Stomach (tissue), 9 donors: Measurements from ENCODE around the gene FLYWCH1. TPM values are rescaled to one million over a fixed set of nuclear protein-coding genes. Genes with fewer than 3 reads are reported as not detected.
"Not testable (repeated sequence)": the region's sequence is repeated elsewhere in the genome, so short reads cannot be mapped to it uniquely, and the experiment has no call there.

Experiments used
- DNase-seq, 2 donors: peaks; one replicate each; pipeline versions ENCODE4 v3.0.0 to v3.0.0-alpha.2; 2013 to 2019
- H3K27ac ChIP-seq, 5 donors: fragments of 200-600 bp in 4 of 5; sonication (generic) in 4 of 5; one replicate each; pipeline ENCODE4 v1.5.1; 2013 to 2019; ENCODE audit warnings: mild to moderate bottlenecking in 1 of 5, moderate library complexity in 1 of 5
- H3K27me3 ChIP-seq, 3 donors: fragments of 200-600 bp; sonication (generic); one replicate each; pipeline ENCODE4 v1.5.1; 2017 to 2019; ENCODE audit warnings: mixed run types in 1 of 3
- H3K36me3 ChIP-seq, 4 donors: fragments of 200-600 bp; sonication (generic); 1 replicate in 3 of 4; 2 replicates in 1 of 4; pipeline ENCODE4 v1.5.1; 2016 to 2019
- H3K4me1 ChIP-seq, 4 donors: fragments of 200-600 bp; sonication (generic); one replicate each; pipeline ENCODE4 v1.5.1; 2016 to 2019
- H3K4me3 ChIP-seq, 4 donors: fragments of 200-600 bp; sonication (generic) in 3 of 4; one replicate each; pipeline ENCODE4 v1.5.1; 2016 to 2019; ENCODE audit warnings: mild to moderate bottlenecking in 1 of 4
- H3K9me3 ChIP-seq, 4 donors: fragments of 200-600 bp; sonication (generic); one replicate each; pipeline ENCODE4 v1.5.1; 2016 to 2019
- EP300 ChIP-seq: sonication (generic); formaldehyde crosslinking; IDR thresholded peaks from one replicate; pipeline ENCODE4 v1.6.1; 2017; ENCODE audit warnings: antibody characterized with exemption
- POLR2A ChIP-seq, 4 donors: fragments of 450-650 bp; IDR thresholded peaks; one replicate each; pipeline ENCODE4 v1.6.1; 2016; ENCODE audit warnings: antibody characterized with exemption in 4 of 4, control low read depth in 2 of 4, mild to moderate bottlenecking in 1 of 4, moderate library complexity in 1 of 4
- POLR2AphosphoS5 ChIP-seq, 3 donors: sonication (generic); formaldehyde crosslinking; IDR thresholded peaks; one replicate each; pipeline ENCODE4 v1.6.1; 2016; ENCODE audit warnings: antibody characterized with exemption in 3 of 3
- WGBS, 5 donors: extraction: QIAGEN DNeasy Blood & Tissue Kit in 3 of 5; methylation state at CpG; one replicate each; pipeline versions ENCODE4 v1.1.5 to v1.1.7; 2013 to 2018; 5-methylcytosine and 5-hydroxymethylcytosine counted together
- intact Hi-C: fragments of 100-400 bp; cut with DNase I; formaldehyde crosslinking; loops from one replicate; pipeline ENCODE4 v1.15.1; 2023; ENCODE audit warnings: low total_unique reads
- polyA plus RNA-seq, 3 donors: library from polyadenylated mRNA; stranded (reverse); fragments of 200-250 nt; gene quantifications; one replicate each; pipeline ENCODE4 v1.2.3, GENCODE V29; 2013
- total RNA-seq, 5 donors: library from RNA; depleted of rRNA; stranded (reverse); fragments of >200 nt; gene quantifications; one replicate each; pipeline versions ENCODE4 v1.1.0 to v1.2.3, GENCODE V29; 2014 to 2016
- TF ChIP-seq, protein P1 (sequence below), 7 experiments: fragments of 450-650 bp in 4 of 7; fragments of 200-600 bp in 3 of 7; sonication (generic) in 3 of 7; IDR thresholded peaks; one replicate each; pipeline ENCODE4 v1.5.1; 2016 to 2019; ENCODE audit warnings: antibody characterized with exemption in 7 of 7, control low read depth in 2 of 7, mild to moderate bottlenecking in 1 of 7
- donor health status: healthy with polysubstance abuse.
- donor health status: Bipolar disorder and iron deficiency.
- donor health status: healthy.

Gene FLYWCH1
- total and polyA plus RNA-seq, 8 donors, result 8.1 to 121 (median 17.6) TPM

- intact Hi-C loops, result no loop called here
- Histone ChIP-seq H3K27ac (no peak overlapping the region), H3K27me3 (no peaks in the 10 kb centered on the region), H3K4me3 (no peak overlapping the region), H3K9me3 (no peaks in the 10 kb centered on the region), H3K36me3 (peaks cover 57 to 99% (median 96%) of the 10 kb centered on the region in 4 donors), H3K4me1 (no peaks in the 10 kb centered on the region)
- no peak for TF ChIP-seq EP300
- TF ChIP-seq, protein P1, sequence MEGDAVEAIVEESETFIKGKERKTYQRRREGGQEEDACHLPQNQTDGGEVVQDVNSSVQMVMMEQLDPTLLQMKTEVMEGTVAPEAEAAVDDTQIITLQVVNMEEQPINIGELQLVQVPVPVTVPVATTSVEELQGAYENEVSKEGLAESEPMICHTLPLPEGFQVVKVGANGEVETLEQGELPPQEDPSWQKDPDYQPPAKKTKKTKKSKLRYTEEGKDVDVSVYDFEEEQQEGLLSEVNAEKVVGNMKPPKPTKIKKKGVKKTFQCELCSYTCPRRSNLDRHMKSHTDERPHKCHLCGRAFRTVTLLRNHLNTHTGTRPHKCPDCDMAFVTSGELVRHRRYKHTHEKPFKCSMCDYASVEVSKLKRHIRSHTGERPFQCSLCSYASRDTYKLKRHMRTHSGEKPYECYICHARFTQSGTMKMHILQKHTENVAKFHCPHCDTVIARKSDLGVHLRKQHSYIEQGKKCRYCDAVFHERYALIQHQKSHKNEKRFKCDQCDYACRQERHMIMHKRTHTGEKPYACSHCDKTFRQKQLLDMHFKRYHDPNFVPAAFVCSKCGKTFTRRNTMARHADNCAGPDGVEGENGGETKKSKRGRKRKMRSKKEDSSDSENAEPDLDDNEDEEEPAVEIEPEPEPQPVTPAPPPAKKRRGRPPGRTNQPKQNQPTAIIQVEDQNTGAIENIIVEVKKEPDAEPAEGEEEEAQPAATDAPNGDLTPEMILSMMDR (IDR thresholded peaks at IDR 0.05), result no peak
- no peak for DNase-seq
- 57 to 69% (median 63%) methylated on average over 2 of the region's 2 CpGs for WGBS, 5 donors
Observed at GRCh38 chr16:2939968-2940367, 28.2 kb downstream of the FLYWCH1 start.

GRCh38 chr16:2942045-2942444 lies 30.3 kb downstream of the FLYWCH1 start:
- no peaks in the 10 kb centered on the region for H3K27me3 ChIP-seq
- no peaks in the 10 kb centered on the region for H3K4me1 ChIP-seq
- no peak overlapping the region for H3K27ac ChIP-seq
- no peak overlapping the region for H3K4me3 ChIP-seq
- TF ChIP-seq, protein P1 (IDR thresholded peaks at IDR 0.05), result no peak
- TF ChIP-seq POLR2A (IDR thresholded peaks at IDR 0.05), result no peak
- no peak for TF ChIP-seq POLR2AphosphoS5 (IDR thresholded peaks at IDR 0.05)
- no peak for TF ChIP-seq EP300
- intact Hi-C loops, result no loop called here
- peaks cover 46 to 88% (median 84%) of the 10 kb centered on the region in 4 donors for H3K36me3 ChIP-seq
- no peak for DNase-seq
- WGBS, 5 donors, result 81 to 94% (median 87%) methylated on average over 4 of the region's 4 CpGs
- H3K9me3 ChIP-seq, result no peaks in the 10 kb centered on the region

DNA sequence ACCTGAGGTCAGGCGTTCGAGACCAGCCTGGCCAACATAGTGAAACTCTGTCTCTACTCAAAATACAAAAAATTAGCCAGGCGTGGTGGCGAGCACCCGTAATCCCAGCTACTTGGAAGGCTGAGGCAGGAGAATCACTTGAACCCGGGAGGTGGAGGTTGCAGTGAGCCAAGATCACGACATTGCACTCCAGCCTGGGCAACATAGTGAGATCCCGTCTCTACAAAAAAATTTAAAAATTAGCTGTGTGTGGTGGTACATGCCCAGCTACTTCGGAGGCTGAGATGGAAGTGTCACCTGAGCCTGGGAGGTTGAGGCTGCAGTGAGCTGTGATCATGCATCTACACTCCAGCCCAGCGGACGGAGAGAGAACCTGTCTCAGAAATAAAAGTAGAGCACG lies 32.0 kb downstream of the FLYWCH1 start:
- H3K4me1 ChIP-seq, H3K27me3 ChIP-seq, H3K4me3 ChIP-seq, H3K9me3 ChIP-seq, H3K27ac ChIP-seq, DNase-seq, intact Hi-C loops: not testable (repeated sequence)
- 77 to 94% (median 87%) methylated on average over 11 to 12 of the region's 12 CpGs for WGBS, 5 donors
- peaks cover 31 to 78% (median 76%) of the 10 kb centered on the region in 4 donors for H3K36me3 ChIP-seq

DNA sequence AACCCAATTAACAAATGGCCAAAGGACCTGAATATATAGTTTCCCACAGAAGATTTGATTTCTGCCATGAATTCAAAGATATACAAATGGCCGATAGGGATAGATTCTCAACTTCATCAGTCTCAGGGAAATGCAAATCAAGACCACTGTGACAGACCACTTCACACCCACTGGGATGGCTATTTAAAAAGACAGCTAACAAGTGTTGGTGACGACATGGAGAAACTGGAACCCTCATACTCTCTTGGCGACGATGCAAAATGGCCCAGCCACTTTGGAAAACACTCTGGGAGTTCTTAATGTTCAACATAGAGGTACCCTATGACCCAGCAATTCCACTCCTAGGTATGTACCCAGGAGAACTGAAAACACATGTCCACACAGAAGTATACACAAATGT lies 34.9 kb downstream of the FLYWCH1 start:
- Histone ChIP-seq H3K9me3 (no peaks in the 10 kb centered on the region), H3K4me1 (no peaks in the 10 kb centered on the region), H3K4me3 (no peak overlapping the region)

More for the DNA sequence above, 34.9 kb downstream of the FLYWCH1 start:
- H3K27ac ChIP-seq, result no peak overlapping the region
- DNase-seq, result no peak
- WGBS, 5 donors, result 94 to 99% (median 97%) methylated on average over 4 of the region's 4 CpGs
- intact Hi-C loops, result no loop called here
- H3K27me3 ChIP-seq, result no peaks in the 10 kb centered on the region
- peaks cover 7 to 69% (median 64%) of the 10 kb centered on the region in 4 donors for H3K36me3 ChIP-seq
- TF ChIP-seq, protein P1 (IDR thresholded peaks at IDR 0.05), result no peak
- TF ChIP-seq POLR2A (IDR thresholded peaks at IDR 0.05), result no peak
- no peak for TF ChIP-seq EP300
- TF ChIP-seq POLR2AphosphoS5 (IDR thresholded peaks at IDR 0.05), result no peak
